ENCODE measurements around the gene FHIP1B. TPM values are rescaled to one million over a fixed set of nuclear protein-coding genes. Genes with fewer than 3 reads are reported as not detected.

Gene FHIP1B
- total RNA-seq, 4 donors from 2014 or later: 30.4 to 144 (median 56.4) TPM

DNA sequence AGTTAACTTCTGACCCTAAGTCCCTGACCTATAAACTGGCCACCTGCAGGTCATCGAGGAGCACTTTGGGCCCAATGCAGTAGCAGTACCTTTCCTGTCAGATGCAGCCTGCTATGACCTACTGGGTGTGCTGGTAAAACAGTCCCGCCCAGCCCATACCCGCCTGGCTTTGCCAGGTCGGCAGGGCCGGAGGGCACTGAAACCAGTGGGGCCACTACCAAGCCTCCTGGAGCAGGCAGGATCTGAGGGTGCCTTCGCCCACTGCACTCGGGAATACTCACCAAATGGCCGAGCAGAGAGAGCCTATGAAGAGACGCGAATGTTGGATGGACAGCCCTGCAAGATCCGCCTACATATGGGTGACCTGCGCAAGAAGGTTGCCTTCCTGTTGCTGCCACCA lies 24.6 kb downstream of the FHIP1B start:
- H3K4me1 ChIP-seq: no peaks in the 10 kb centered on the region
- no peak overlapping the region for H3K4me3 ChIP-seq
- no peak overlapping the region for H3K27ac ChIP-seq
- TF ChIP-seq EP300 (IDR thresholded peaks at IDR 0.05) (no peak), POLR2A (IDR thresholded peaks at IDR 0.05) (no peak)
- TF ChIP-seq, protein P1, sequence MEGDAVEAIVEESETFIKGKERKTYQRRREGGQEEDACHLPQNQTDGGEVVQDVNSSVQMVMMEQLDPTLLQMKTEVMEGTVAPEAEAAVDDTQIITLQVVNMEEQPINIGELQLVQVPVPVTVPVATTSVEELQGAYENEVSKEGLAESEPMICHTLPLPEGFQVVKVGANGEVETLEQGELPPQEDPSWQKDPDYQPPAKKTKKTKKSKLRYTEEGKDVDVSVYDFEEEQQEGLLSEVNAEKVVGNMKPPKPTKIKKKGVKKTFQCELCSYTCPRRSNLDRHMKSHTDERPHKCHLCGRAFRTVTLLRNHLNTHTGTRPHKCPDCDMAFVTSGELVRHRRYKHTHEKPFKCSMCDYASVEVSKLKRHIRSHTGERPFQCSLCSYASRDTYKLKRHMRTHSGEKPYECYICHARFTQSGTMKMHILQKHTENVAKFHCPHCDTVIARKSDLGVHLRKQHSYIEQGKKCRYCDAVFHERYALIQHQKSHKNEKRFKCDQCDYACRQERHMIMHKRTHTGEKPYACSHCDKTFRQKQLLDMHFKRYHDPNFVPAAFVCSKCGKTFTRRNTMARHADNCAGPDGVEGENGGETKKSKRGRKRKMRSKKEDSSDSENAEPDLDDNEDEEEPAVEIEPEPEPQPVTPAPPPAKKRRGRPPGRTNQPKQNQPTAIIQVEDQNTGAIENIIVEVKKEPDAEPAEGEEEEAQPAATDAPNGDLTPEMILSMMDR (IDR thresholded peaks at IDR 0.05): no peak
- H3K36me3 ChIP-seq: peaks cover 2 to 95% (median 11%) of the 10 kb centered on the region in 3 donors
- H3K27me3 ChIP-seq: no peaks in the 10 kb centered on the region
- WGBS, 2 donors: 93 to 96% methylated on average over 11 to 12 of the region's 12 CpGs
- no peaks in the 10 kb centered on the region for H3K9me3 ChIP-seq
- no peak for DNase-seq (ENCODE audit: low spot score in 2 of 2)

DNA sequence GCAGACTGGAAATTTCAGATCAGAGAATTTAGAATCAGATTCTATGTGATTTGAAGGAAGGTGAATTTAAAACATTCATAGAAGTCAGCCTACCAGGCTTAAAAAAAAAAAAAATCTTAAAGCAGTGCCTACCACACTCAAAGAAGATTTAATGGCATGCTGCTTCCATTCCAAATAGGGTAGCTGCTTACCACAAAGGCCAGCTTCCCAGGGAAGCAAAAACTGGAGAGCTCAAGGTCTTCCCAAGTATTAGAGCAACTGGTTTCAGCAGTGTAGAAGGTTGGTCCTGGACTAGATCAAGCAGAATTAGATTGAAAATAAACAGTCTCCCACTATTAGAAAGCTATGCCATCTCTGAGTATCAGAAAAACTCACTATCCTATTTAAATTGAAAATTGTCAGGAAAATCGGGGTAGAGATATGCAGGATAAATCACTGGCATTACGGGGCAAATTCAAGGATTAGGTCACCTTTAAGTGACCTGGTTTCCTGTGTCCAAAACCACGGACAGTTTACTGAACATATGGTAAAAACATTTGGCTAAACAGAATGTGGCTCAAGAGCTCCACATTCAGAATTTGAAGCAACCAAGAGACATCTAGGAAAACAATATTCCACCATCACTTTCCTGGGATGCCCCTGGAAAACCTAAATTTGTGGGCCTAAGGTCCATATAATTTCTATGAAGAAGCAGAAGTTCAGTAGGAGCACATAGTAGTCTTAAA lies 27.8 kb downstream of the FHIP1B start:
- Histone ChIP-seq H3K27me3 (no peaks in the 10 kb centered on the region), H3K9me3 (no peaks in the 10 kb centered on the region), H3K4me3 (no peak overlapping the region), H3K4me1 (no peaks in the 10 kb centered on the region), H3K36me3 (peaks cover 2 to 67% (median 3%) of the 10 kb centered on the region in 3 donors), H3K27ac (no peak overlapping the region)
- WGBS, 2 donors: 71 to 79% methylated on average over 3 of the region's 3 CpGs
- TF ChIP-seq POLR2A (IDR thresholded peaks at IDR 0.05) (no peak), EP300 (IDR thresholded peaks at IDR 0.05) (no peak)
- TF ChIP-seq, protein P1 (IDR thresholded peaks at IDR 0.05): no peak
- no peak for DNase-seq (ENCODE audit: low spot score in 2 of 2)

DNA sequence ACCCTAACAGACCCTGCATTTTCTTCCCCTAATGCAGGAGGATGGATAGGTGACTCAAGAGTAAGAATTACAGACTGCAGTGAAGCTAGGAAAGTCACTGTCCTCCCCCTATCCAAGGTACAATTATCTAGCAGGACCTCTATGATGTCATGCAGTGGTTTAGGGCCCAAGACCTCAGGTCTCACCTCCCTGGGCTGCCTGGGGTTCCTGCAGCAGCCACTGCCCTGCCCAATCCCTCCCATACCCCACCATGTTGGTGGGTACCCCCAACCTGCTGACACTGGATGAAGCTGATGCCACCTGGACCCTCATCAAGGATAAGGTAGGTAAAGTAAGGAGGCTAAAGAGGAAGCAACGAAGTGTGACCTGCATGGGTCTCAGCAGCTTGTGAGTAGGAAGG lies 29.1 kb downstream of the FHIP1B start, which contains the start of gene C11orf42:
TSS of gene C11orf42 (plus strand) at position 192 of the 400 bp plus-strand sequence. CDS start at position 251, 59 bp downstream.
- TF ChIP-seq POLR2A (IDR thresholded peaks at IDR 0.05) (no peak), EP300 (IDR thresholded peaks at IDR 0.05) (no peak)
- TF ChIP-seq, protein P1 (IDR thresholded peaks at IDR 0.05): no peak
- no peaks in the 10 kb centered on the region for H3K4me1 ChIP-seq
- 90 to 100% methylated on average over 1 of the region's 1 CpG for WGBS, 2 donors
- H3K4me3 ChIP-seq: no peak within 1 kb of the TSS
- peaks cover 0 to 55% (median 0%) of the 10 kb centered on the region in 3 donors for H3K36me3 ChIP-seq
- H3K27me3 ChIP-seq: no peaks in the 10 kb centered on the region
- no peak within 1 kb of the TSS for H3K27ac ChIP-seq
- DNase-seq (ENCODE audit: low spot score in 2 of 2): no peak
- H3K9me3 ChIP-seq: no peaks in the 10 kb centered on the region

DNA sequence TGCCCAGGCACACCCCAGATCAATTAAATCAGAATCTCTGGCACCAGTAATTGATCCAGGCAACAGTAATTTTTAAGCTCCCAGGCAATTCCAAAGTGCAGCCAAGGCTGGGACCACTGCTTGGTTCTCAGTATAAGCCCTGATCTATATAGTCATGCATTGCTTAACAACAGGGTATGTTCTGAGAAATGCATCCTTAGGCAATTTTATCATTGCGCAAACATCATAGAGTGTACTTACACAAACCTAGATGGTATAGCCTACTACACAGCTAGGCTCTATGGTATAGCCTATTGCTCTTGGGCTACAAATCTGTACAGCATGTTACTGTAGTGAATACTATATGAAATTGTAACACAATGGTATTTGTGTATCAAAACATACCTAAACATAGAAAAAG lies 29.7 kb downstream of the FHIP1B start:
- H3K36me3 ChIP-seq: peaks cover 0 to 48% (median 0%) of the 10 kb centered on the region in 3 donors
- no peak for TF ChIP-seq POLR2A (IDR thresholded peaks at IDR 0.05)
- TF ChIP-seq EP300 (IDR thresholded peaks at IDR 0.05): no peak
- TF ChIP-seq, protein P1 (IDR thresholded peaks at IDR 0.05): no peak
- WGBS, 2 donors: 100% methylated on average over 1 of the region's 1 CpG
- H3K9me3 ChIP-seq: no peaks in the 10 kb centered on the region
- no peak overlapping the region for H3K4me3 ChIP-seq
- no peaks in the 10 kb centered on the region for H3K27me3 ChIP-seq
- no peaks in the 10 kb centered on the region for H3K4me1 ChIP-seq
- DNase-seq (ENCODE audit: low spot score in 2 of 2): no peak
- no peak overlapping the region for H3K27ac ChIP-seq

DNA sequence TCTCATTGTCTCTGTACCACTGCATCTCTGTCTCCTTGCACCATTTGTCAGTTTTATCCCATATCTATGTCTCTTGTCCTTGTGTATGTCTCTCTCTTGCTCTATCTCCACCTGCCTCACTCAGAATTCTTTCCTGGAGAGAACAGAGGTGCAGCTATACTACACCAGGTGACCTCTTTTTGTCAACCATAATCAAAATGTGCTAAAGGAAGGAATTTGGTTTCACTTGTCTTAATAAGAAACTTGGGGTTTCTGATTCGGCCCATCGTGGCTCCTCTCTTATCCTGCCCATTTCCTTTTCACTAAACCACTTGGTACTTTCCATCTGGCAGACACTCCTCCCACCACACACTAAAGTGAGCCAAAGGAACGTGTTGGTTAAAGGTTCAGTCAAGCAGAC lies 31.1 kb downstream of the FHIP1B start:
- no peak overlapping the region for H3K4me3 ChIP-seq
- 60 to 79% methylated on average over 3 of the region's 3 CpGs for WGBS, 2 donors
- no peak overlapping the region for H3K27ac ChIP-seq
- no peak for TF ChIP-seq EP300 (IDR thresholded peaks at IDR 0.05)
- H3K36me3 ChIP-seq: peaks cover 0 to 34% (median 0%) of the 10 kb centered on the region in 3 donors
- no peaks in the 10 kb centered on the region for H3K9me3 ChIP-seq
- no peak for DNase-seq (ENCODE audit: low spot score in 2 of 2)
- no peaks in the 10 kb centered on the region for H3K4me1 ChIP-seq
- no peaks in the 10 kb centered on the region for H3K27me3 ChIP-seq
